NOMO-1 treated with dmso at 0.1 percent for 144 hours (cell line): Measurements from ENCODE around the gene ASAP2.
"Not testable (repeated sequence)": the region's sequence is repeated elsewhere in the genome, so short reads cannot be mapped to it uniquely, and the experiment has no call there.

Experiments
- DNase-seq: peaks from one replicate; lab custom pipeline; 2025; ENCODE audit not compliant: unreplicated experiment; lab: John Stamatoyannopoulos, UW

Gene ASAP2

GRCh38 chr2:9250091-9250490, 43.5 kb downstream of the ASAP2 start:
- no peak for DNase-seq

DNA sequence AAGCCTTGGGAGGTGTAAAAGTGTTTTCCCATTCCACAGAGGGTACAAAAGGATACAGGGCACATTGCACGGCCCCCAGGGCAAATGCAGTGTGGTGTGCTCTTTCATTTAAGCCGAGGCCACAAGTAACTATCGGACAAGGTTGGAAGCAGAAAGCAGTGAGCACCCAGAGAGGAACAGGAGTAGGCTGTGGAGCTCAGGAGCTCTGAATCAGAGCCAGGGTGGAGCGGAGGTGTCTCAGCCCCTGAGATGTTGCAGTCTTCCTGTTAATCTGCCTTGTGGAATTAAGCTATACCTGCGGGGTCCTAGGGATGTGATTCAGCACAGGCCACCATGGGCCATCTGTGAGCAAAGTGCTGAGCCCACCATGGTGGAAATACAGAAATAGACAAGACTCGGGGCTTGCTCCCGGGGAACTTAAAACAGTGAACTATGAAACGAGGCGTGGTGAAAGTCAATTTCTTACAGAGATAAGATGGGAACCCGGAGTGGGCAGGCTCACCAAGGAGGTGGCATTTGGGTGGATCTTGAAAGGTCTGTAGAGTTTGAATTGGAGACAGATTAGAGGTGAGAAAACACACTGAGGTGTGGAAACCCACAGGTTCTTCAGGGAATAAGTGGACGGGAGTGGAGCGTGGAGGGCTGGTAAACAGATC, 44.0 kb downstream of the ASAP2 start:
- no peak for DNase-seq

DNA sequence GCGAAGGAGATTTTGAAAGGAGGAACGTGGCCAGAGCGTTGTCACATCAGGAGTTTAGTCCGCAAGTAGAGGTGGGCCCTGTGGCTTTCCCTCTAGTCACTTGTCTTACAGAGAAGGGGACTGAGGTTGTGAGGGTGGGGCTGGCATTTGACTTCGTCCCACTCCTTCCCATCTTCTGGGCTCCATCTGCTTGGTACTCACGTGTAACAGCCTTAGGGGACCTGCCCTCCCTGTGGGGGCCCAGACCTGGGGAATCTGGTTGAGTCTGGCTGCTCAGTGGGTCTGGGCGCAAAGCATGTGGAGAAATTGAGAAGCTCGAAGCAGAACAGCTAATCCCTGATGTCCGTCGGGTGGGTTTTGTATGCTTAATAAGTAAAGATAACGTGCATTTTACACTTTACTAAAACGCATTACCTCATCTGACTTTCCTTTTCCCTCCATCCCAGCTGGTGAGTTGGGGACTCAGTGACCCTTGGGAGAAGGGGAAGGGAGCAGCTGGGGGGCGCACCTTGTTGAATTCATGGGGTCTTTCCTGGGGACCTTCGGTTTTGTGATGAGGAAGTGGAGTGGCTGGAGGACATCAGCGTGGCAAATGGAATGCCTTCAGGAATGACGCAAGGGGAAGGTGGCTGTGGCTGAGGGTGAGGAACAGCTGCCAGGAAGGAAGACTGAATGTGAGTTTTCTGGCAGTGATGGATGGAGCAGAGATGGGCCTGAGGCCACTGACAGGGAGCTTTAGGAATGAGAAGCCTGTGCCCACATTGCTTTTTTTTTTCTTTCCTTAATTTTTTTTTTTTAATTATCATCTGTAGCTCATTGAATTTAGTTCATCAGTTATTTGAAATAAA, 44.8 kb downstream of the ASAP2 start:
- DNase-seq: no peak

- DNase-seq: no peak
Measured at GRCh38 chr2:9252002-9252357, 45.4 kb downstream of the ASAP2 start.

DNA sequence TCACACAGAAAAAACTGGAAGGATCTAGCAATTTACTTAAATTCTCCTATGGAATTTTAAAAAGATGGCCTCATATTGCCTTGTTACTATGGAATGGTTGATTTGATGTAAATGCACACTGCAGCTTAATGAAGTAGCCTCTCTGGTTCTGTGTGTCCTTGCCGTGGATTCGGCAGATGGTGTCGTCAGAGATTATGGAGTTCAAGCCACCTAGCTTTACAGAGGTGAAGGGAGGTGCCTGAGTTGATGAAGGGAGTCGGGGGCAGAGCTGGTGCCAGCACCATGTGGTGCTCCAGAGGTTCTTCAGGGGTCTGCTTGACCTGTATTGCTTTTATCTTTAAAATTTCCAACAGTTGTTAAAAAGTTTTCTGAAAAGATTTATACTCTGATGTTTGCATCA, 48.8 kb downstream of the ASAP2 start:
- no peak for DNase-seq

DNA sequence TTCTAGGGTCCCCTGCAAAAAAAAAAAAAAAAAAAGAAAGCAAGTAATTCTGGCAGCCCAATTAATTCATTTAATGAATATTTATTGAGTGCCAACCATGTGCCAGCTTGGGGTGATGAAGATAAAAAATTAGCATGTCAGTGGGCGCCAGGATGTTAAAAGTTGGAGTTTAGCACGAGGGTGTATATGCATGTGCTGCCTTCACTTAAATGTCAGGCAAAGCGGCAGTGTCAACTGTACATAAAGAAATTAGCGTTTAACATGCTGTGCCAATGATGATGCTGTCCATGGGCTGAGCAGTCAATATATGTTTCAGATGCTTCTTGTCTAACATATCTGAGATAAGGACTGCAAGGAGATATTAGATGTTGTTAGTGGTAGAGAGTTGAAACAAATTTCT, 49.5 kb downstream of the ASAP2 start:
- DNase-seq: no peak

DNA sequence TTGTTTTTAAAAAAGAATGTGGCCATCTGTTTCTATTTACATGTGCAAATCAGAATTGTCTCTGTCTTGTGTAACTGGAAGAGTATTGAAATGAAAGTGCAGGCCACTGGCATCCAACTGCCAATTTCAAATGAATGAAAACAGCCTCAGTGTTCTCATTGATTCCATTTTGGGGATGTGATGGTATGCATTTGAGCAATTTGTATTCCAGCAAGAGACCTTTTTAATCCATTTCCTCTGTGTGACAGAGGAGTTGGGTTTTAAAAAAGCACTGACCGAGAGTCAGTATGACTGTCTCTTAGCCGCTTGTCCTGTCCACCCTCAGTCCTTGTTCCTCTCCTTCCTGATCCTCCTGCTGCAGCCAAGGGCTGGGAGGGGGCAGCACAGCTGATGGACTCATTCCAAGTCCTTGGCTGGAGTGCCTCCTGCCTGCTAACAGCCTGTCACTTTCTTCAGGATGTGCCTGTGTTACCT, 50.0 kb downstream of the ASAP2 start:
- DNase-seq: no peak

DNA sequence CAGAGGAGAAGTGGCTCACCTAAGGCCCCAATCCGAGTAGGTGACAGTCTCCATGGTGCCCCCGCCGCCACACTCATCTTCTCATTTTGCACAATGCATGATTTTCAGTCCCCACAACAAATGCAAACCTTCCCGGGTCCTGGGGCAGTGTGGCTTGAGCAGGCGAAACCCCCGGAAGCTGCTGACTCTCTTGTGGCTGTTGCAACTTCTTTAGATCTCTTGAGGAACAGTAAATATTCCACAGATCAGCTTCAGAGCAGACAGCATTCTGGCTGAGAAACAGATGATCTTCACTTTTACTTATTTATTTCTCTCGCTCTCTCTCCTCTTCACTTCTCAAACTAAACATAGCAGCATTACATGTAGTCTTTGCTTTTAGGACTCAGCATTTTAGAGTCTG, 51.9 kb downstream of the ASAP2 start:
- DNase-seq: no peak

DNA sequence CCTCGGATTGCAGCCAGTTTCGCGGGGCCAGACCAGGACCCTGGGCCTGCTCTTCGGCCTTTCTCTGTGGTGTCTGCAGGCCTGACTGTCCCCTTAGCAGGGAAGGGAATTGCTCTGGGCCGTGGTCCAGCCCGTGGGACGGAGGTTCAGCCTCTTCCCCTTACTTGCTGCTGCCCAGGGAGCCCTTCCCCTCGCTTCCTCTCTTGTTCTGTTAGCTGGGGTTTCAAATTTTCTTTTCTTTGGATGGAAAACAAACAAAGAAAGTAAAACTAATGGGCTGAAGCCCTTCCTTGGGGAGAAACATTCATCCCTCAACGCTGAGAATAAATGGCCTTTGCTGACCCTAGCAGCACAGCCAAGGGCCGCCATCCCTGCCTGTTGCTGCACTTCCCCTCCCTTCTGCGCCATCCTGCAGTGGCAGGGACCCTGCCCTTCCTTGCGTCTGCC, 52.4 kb downstream of the ASAP2 start:
- DNase-seq: no peak

GRCh38 chr2:9260464-9260918, 53.9 kb downstream of the ASAP2 start:
- DNase-seq: peak; percentile 30

DNA sequence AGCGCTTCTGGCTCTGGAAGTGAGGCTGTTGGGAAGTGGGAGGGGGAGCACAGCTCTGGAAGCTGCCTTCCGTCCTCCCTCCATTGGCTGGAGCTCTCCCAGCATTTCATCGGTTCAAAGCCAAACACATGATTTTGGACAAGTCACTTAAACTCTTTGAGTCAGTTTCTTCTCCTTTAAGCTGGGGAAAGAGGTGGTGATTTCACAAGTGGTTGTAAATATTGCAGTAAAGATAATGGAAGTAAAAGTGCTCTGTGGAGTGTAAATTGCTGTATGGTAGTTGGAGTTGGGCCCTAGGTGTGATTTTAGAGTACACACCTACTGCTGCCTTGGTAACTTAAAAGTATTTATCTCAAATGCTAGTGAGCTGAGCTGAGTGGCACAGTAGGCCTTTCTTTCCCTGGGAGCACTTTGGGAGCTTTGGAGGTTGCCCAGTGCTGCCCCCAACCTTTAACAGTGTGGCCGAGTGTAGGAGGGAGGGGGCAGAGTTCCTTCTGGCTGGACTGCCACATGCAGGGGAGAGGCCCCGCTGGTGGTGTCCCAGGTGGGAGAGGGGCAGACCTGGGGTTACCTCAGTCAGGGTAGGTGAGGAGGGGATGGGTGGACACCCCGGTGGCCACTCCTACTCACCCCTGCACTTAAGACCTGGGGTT, 54.7 kb downstream of the ASAP2 start:
- peak; percentile 14 for DNase-seq

- no peak for DNase-seq
Measured at GRCh38 chr2:9262671-9263171, 56.1 kb downstream of the ASAP2 start.

GRCh38 chr2:9263428-9263827, 56.8 kb downstream of the ASAP2 start:
- DNase-seq: no peak

GRCh38 chr2:9264301-9264700, 57.7 kb downstream of the ASAP2 start:
- DNase-seq: no peak

GRCh38 chr2:9266711-9267110, 60.1 kb downstream of the ASAP2 start:
- no peak for DNase-seq

DNA sequence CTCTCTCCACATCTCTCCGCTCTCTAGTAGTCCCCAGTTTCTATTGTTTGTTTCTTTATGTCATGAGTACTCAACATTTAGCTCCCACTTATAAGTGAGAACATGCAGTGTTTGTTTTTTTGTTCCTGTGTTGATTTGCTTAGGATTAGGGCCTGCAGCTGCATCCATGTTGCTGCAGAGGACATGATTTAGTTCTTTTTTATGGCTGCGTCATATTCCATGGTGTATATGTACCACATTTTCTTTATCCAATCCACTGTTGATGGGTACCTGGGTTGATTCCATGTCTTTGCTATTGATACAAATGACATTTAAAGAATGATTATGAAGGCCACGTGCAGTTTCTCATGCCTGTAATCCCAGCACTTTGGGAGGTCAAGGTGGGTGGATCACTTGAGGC, 60.7 kb downstream of the ASAP2 start:
- not testable (repeated sequence) for DNase-seq

GRCh38 chr2:9268301-9269080, 61.9 kb downstream of the ASAP2 start:
- no peak for DNase-seq

DNA sequence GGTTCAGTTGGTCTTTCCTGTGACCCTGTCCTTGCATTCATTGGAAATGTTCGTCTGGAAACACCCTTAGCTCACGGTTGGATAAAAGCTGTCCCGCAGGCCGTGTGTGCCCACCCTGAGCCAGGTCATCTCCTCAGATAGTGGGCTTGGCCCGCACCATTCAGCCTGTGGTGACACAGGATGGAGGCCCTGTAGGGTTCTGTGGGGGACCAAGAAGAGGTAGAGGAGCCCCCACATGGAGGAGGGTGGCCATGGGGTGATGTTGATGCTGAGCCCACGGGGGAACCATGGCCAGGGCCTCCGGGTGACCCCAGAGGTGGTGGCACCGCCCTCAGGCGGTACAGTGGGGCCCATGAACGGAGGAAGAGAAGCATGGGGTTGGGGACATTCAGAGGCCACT, 62.7 kb downstream of the ASAP2 start:
- no peak for DNase-seq

- no peak for DNase-seq
Measured at GRCh38 chr2:9269695-9270360, 63.2 kb downstream of the ASAP2 start.

DNA sequence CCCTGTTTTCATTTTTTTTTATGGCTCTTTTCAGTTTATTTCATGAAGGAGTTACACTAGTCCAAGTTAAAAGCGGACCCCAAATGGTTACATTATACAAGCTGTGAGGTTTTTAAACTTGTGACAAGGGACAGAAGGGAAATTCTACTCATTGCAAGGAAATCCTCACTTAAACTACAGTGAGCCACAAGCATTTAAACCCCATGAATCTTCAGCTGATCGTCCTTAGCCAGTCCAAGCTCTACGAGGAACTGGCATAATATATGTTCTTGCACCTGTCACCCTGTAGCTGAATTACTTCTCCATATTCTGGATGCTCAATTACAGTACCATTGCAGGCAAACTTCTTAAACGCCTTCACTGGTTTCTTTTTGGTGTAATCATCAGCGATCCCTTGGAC, 64.5 kb downstream of the ASAP2 start:
- DNase-seq: no peak
